Thoracic aorta (tissue), 2 donors: ENCODE results near the gene TMEM108. TPM values are rescaled to one million over a fixed set of nuclear protein-coding genes. Genes with fewer than 3 reads are reported as not detected.
"Not testable (repeated sequence)": the region's sequence is repeated elsewhere in the genome, so short reads cannot be mapped to it uniquely, and the experiment has no call there.

Experiments
- ATAC-seq: fragments of 150-250 bp; one replicate; pipeline ENCODE4 v1.8.0; 2017; ENCODE audit warnings: low read depth; ENCODE audit not compliant: insufficient number of reproducible peaks, low FRiP score
- DNase-seq: peaks from one replicate; pipeline ENCODE4 v3.0.0-alpha.2; 2020; ENCODE audit warnings: low spot score
- H3K27ac ChIP-seq, 2 donors: fragments of 200-600 bp; sonication (generic); 1 replicate in 1 of 2; 2 replicates in 1 of 2; pipeline ENCODE4 v1.5.1; 2016; ENCODE audit warnings: mild to moderate bottlenecking in 2 of 2, moderate library complexity in 2 of 2
- H3K27me3 ChIP-seq: fragments of 200-600 bp; sonication (generic); replicated peaks from 2 replicates; pipeline ENCODE4 v1.6.0; 2016; ENCODE audit warnings: mild to moderate bottlenecking; ENCODE audit not compliant: insufficient read depth
- H3K36me3 ChIP-seq: fragments of 200-600 bp; sonication (generic); one replicate; pipeline ENCODE4 v1.5.1; 2016
- H3K4me1 ChIP-seq, 2 donors: fragments of 200-600 bp; sonication (generic); 1 replicate in 1 of 2; 2 replicates in 1 of 2; pipeline versions ENCODE4 v1.5.1 to v1.6.0; 2016; ENCODE audit warnings: low read depth in 2 of 2, mild to moderate bottlenecking in 1 of 2; ENCODE audit not compliant: control insufficient read depth in 1 of 2
- H3K4me3 ChIP-seq: fragments of 200-600 bp; sonication (generic); 2 replicates; pipeline ENCODE4 v1.5.1; 2016; ENCODE audit warnings: mild to moderate bottlenecking
- H3K9me3 ChIP-seq: fragments of 200-600 bp; sonication (generic); 2 replicates; pipeline ENCODE4 v1.5.1; 2016
- CTCF ChIP-seq: fragments of 200-600 bp; sonication (generic); IDR thresholded peaks from one replicate; pipeline ENCODE4 v1.5.1; 2019; ENCODE audit warnings: antibody characterized with exemption
- total RNA-seq, 2 donors: library from RNA; depleted of rRNA; stranded (reverse); fragments of >200 nt; gene quantifications; one replicate each; pipeline versions ENCODE4 v1.1.0 to v1.2.3, GENCODE V29; 2016

The TMEM108 gene
- total RNA-seq, 2 donors from 2014 or later = 0.28 to 0.41 TPM

GRCh38 chr3:133014325-133014724 lies 23.9 kb upstream of the TMEM108 start:
- no peaks in the 10 kb centered on the region for H3K36me3 ChIP-seq
- ATAC-seq (no peak), DNase-seq (no peak)
- TF ChIP-seq CTCF = no peak
- H3K4me3 ChIP-seq = no peak overlapping the region
- H3K9me3 ChIP-seq = no peaks in the 10 kb centered on the region
- no peak overlapping the region for H3K27ac ChIP-seq
- no peaks in the 10 kb centered on the region for H3K27me3 ChIP-seq
- H3K4me1 ChIP-seq = no peaks in the 10 kb centered on the region

DNA sequence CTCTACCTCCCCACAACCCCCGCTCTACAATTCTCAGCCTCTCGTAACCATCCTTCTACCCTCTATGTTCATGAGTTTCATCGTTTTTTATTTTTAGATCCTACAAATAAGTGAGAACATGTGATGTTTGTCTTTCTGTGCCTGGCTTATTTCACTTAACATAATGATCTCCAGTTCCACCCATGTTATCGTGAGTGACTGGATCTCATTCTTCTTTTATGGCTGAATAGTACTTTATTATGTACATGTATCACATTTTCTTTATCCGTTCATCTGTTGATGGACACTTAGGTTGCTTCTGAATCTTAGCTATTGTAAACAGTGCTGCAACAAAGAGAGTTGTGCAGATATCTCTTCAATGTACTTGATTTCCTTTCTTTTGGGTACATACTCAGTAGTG lies 22.6 kb upstream of the TMEM108 start:
- ATAC-seq, H3K36me3 ChIP-seq, H3K4me1 ChIP-seq, H3K27ac ChIP-seq, DNase-seq, H3K9me3 ChIP-seq, H3K27me3 ChIP-seq, H3K4me3 ChIP-seq: not testable (repeated sequence)

DNA sequence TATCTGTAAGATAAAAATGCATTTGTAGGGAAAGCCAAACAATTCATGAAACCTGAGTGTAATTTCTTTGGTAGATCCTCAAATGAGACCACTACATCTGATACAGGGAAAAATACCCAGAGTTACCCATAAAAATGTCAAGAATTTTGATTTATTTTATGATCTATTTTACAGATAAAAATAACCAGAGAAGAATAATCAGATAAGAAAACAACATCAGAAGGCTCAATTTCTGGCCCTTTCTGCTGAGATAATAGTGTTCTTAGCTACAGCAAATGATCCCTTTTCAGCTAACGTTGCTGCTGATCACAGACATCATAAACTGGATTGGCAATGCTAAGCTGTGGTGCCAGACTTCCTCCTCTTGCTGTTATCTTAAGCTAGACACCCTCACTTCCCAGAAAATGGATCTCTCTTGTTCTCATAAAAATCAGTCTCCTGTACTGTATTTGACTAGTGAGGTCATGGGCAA lies 21.3 kb upstream of the TMEM108 start:
- Histone ChIP-seq H3K4me1 (no peaks in the 10 kb centered on the region), H3K4me3 (no peak overlapping the region), H3K36me3 (no peaks in the 10 kb centered on the region), H3K9me3 (no peaks in the 10 kb centered on the region), H3K27me3 (no peaks in the 10 kb centered on the region), H3K27ac (no peak overlapping the region)
- no peak for TF ChIP-seq CTCF
- no peak for ATAC-seq
- no peak for DNase-seq

DNA sequence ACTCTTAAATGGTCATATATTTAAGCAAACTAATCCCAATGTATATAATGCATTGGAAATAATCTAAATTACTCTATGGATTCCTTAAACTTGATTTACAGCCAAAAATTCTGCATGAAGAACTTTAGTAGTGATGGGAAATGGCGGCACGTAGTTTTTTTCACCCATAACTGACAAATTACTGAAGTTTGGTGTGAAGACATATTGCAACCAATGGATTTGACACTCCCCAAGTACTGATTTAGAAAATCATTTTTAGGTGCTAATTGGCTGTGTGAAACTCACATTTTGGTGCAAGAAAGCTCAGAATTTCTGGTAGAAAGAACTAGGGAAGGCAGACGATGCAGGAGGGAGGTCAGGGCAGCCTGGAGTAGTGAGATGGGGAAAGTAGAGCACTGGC lies 19.3 kb upstream of the TMEM108 start:
- Histone ChIP-seq H3K9me3 (no peaks in the 10 kb centered on the region), H3K27ac (no peak overlapping the region), H3K4me1 (no peaks in the 10 kb centered on the region), H3K27me3 (no peaks in the 10 kb centered on the region), H3K36me3 (no peaks in the 10 kb centered on the region), H3K4me3 (no peak overlapping the region)
- ATAC-seq (no peak), DNase-seq (no peak)
- TF ChIP-seq CTCF = no peak

- Histone ChIP-seq H3K4me3 (no peak overlapping the region), H3K4me1 (no peaks in the 10 kb centered on the region), H3K36me3 (no peaks in the 10 kb centered on the region), H3K27ac (no peak overlapping the region), H3K27me3 (no peaks in the 10 kb centered on the region), H3K9me3 (no peaks in the 10 kb centered on the region)
- no peak for ATAC-seq
- TF ChIP-seq CTCF = no peak
- no peak for DNase-seq
Observed at GRCh38 chr3:133021206-133021605, 17.0 kb upstream of the TMEM108 start.

- DNase-seq (no peak), ATAC-seq (no peak)
- H3K27ac ChIP-seq = no peak overlapping the region
- no peaks in the 10 kb centered on the region for H3K27me3 ChIP-seq
- no peaks in the 10 kb centered on the region for H3K9me3 ChIP-seq
- H3K4me1 ChIP-seq = no peaks in the 10 kb centered on the region
- no peak for TF ChIP-seq CTCF
- no peaks in the 10 kb centered on the region for H3K36me3 ChIP-seq
- H3K4me3 ChIP-seq = no peak overlapping the region
Observed at GRCh38 chr3:133023362-133023761, 14.8 kb upstream of the TMEM108 start.
